Right cardiac atrium (tissue), 5 donors: Measurements from ENCODE around the gene IGSF9. TPM values are rescaled to one million over a fixed set of nuclear protein-coding genes. Genes with fewer than 3 reads are reported as not detected.
A peak's percentile ranks its signal among the peaks of the same experiment; 100 is the strongest.

Source experiments
- ATAC-seq, 2 donors: fragments of 200-7000 bp; cut with Tn5 transposase; one replicate each; pipeline versions ENCODE4 v1.8.0 to v1.9.1; 2020; ENCODE audit warnings: moderate library complexity in 2 of 2, mild to moderate bottlenecking in 1 of 2
- DNase-seq, 3 donors: peaks; one replicate each; pipeline ENCODE4 v3.0.0-alpha.2; 2020
- H3K27ac ChIP-seq: one replicate; pipeline ENCODE4 v1.5.1; 2013; ENCODE audit warnings: mild to moderate bottlenecking, low read length, control low read depth, moderate library complexity
- H3K27me3 ChIP-seq: one replicate; pipeline ENCODE4 v1.6.1; 2013; ENCODE audit not compliant: control insufficient read depth, insufficient read depth
- H3K4me1 ChIP-seq: one replicate; pipeline ENCODE4 v1.6.1; 2013; ENCODE audit warnings: low read length; ENCODE audit not compliant: control insufficient read depth, insufficient read depth
- H3K4me3 ChIP-seq: one replicate; pipeline ENCODE4 v1.5.1; 2013; ENCODE audit warnings: low read length, control low read depth
- H3K9me3 ChIP-seq: one replicate; pipeline ENCODE4 v1.6.1; 2013; ENCODE audit warnings: low read length; ENCODE audit not compliant: control insufficient read depth
- WGBS: extraction: QIAGEN DNeasy Blood & Tissue Kit; methylation state at CpG from one replicate; pipeline ENCODE4 v1.1.7; 2013; 5-methylcytosine and 5-hydroxymethylcytosine counted together
- intact Hi-C, 4 donors: fragments of 100-400 bp; cut with DNase I; formaldehyde crosslinking; loops; one replicate each; pipeline versions ENCODE4 v1.11.0 to v1.14.0; 2022 to 2023
- polyA plus RNA-seq: library from polyadenylated mRNA; stranded (reverse); fragments of 200-250 nt; gene quantifications from one replicate; pipeline ENCODE4 v1.2.3, GENCODE V29; 2013
- total RNA-seq, 4 donors: library from RNA; stranded (reverse); fragmentation: NEBNext Ultra II Directional; extraction: Animal tissue kit (Norgen Biotek cat#: 25700); gene quantifications; one replicate each; pipeline ENCODE4 v1.2.1, GENCODE V29; 2021
- donor health status: healthy with polysubstance abuse.
- donor health status: DM: no; HTN: yes; CAD: no.
- donor health status: DM: no; HTN: no; CAD: no.
- donor health status: DM: no; HTN: yes; CAD: no; lungs with severe emphysema.
- donor health status: DM: yes; HTN: yes; CAD: no.

Gene IGSF9
- total and polyA plus RNA-seq, 5 donors, result 0.17 to 2.7 (median 2.2) TPM

GRCh38 chr1:159891275-159892157, 53.9 kb downstream of the IGSF9 start:
- WGBS, result 50% methylated on average over 7 of the region's 7 CpGs
- no peaks in the 10 kb centered on the region for H3K9me3 ChIP-seq
- DNase-seq, result peak; percentile 84 to 93 (median 92)
- peak; percentile 79 to 88 for ATAC-seq
- H3K27me3 ChIP-seq, result no peaks in the 10 kb centered on the region
- H3K4me1 ChIP-seq, result peaks cover 6% of the 10 kb centered on the region
- H3K4me3 ChIP-seq, result no peak overlapping the region
- intact Hi-C loops, result loop anchor here (2.0 to 5.0 kb wide), 3 partner anchors 93 to 109 kb away; partner anchors contain the start of gene DUSP23 (in 1 of the 4)
- H3K27ac ChIP-seq, result no peak overlapping the region

GRCh38 chr1:159890390-159890789, 55.0 kb downstream of the IGSF9 start:
- Histone ChIP-seq H3K27ac (peak overlapping the region; percentile 82), H3K4me1 (peaks cover 6% of the 10 kb centered on the region), H3K27me3 (no peaks in the 10 kb centered on the region), H3K4me3 (no peak overlapping the region), H3K9me3 (no peaks in the 10 kb centered on the region)
- intact Hi-C loops, result loop anchor here (2.0 to 5.0 kb wide), 3 partner anchors 92 to 108 kb away; partner anchors contain the start of gene DUSP23 (in 1 of the 4)
- ATAC-seq (peak in 1 of 2 donors; percentile 64), DNase-seq (peak in 1 of 3 donors; percentile 43)
- WGBS, result 62% methylated on average over 8 of the region's 8 CpGs

DNA sequence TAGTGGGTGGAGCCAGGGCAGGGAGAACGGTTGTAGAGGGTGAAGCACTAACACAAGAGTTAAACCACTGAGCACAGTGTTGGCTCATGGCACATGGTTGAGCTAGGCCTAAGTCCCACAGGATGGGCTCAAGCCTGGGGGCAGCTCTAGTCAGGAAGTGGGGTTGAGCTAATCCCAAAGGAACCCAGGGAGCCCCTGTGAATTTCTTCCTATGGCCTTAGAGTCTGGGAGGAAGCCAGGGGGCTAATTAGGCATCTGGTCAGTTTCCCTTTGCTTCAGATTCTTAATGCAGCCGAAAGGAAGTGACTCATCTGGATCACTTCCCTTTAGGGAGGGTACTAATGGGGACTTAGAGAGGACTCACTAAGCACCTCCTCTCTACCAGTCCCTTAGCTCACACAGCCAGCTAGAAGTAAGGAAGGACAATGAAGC, 55.6 kb downstream of the IGSF9 start:
- DNase-seq (peak in 2 of 3 donors; percentile 38 to 60), ATAC-seq (peak; percentile 90 to 95)
- Histone ChIP-seq H3K4me1 (peaks cover 6% of the 10 kb centered on the region), H3K4me3 (no peak overlapping the region), H3K27me3 (no peaks in the 10 kb centered on the region), H3K9me3 (no peaks in the 10 kb centered on the region), H3K27ac (peak overlapping the region; percentile 82)
- 29% methylated on average over 2 of the region's 2 CpGs for WGBS
- intact Hi-C loops, result loop anchor here (2.0 to 5.0 kb wide), 3 partner anchors 91 to 108 kb away; partner anchors contain the start of gene DUSP23 (in 1 of the 4)

DNA sequence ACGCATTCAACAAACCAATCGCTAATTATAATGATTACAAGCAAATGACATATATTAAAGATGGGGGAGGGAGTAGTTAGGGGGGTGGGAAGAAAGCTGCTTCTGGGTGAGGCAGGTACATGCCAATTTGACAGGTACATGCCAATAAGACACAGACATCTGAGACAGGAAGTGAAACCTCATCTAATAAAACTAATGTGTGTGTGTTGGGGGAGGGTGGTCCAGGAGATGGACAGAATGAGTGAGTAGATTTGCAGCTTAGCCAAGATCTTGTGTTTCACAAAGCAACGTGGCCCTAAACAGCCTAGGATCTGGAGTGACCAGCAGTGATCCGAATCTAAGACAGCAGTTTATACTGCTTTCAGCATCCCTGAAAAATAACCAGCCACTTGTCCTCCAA, 56.2 kb downstream of the IGSF9 start:
- ATAC-seq (no peak), DNase-seq (no peak)
- peaks cover 6% of the 10 kb centered on the region for H3K4me1 ChIP-seq
- H3K27me3 ChIP-seq, result no peaks in the 10 kb centered on the region
- H3K9me3 ChIP-seq, result no peaks in the 10 kb centered on the region
- intact Hi-C loops, result no loop called here
- 95% methylated on average over 4 of the region's 4 CpGs for WGBS
- H3K27ac ChIP-seq, result peak overlapping the region; percentile 80
- no peak overlapping the region for H3K4me3 ChIP-seq

- no peak for ATAC-seq
- Histone ChIP-seq H3K4me3 (no peak overlapping the region), H3K4me1 (peaks cover under 1% of the 10 kb centered on the region), H3K27me3 (no peaks in the 10 kb centered on the region), H3K9me3 (no peaks in the 10 kb centered on the region), H3K27ac (no peak overlapping the region)
- intact Hi-C loops, result no loop called here
- 83% methylated on average over 8 of the region's 8 CpGs for WGBS
- no peak for DNase-seq
These were observed 61.1 kb downstream of the IGSF9 start for GRCh38 chr1:159884296-159884695.

DNA sequence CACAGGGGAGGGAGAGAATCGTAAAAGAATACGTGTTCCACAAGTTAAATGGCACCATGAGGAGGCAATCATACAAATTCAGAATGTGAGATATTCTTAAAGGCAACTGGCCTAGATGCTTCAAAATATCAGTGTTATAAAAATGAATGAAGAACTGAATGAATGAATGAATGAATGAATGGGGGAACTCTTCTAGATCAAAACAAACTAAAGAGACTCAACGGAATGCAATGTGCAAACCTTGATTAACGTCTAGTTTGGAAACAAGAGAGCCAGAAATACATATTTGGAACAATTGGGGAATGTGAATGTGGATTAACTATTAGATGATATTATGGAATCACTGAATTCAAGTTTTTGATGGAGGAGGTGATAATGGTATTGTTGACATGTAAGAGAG, 62.3 kb downstream of the IGSF9 start:
- 67% methylated on average over 4 of the region's 4 CpGs for WGBS
- Histone ChIP-seq H3K9me3 (no peaks in the 10 kb centered on the region), H3K27me3 (no peaks in the 10 kb centered on the region), H3K4me3 (no peak overlapping the region), H3K27ac (no peak overlapping the region), H3K4me1 (no peaks in the 10 kb centered on the region)
- intact Hi-C loops, result no loop called here
- ATAC-seq, result no peak
- DNase-seq, result no peak

- intact Hi-C loops, result no loop called here
These were observed 62.9 kb downstream of the IGSF9 start for GRCh38 chr1:159882527-159882862.

DNA sequence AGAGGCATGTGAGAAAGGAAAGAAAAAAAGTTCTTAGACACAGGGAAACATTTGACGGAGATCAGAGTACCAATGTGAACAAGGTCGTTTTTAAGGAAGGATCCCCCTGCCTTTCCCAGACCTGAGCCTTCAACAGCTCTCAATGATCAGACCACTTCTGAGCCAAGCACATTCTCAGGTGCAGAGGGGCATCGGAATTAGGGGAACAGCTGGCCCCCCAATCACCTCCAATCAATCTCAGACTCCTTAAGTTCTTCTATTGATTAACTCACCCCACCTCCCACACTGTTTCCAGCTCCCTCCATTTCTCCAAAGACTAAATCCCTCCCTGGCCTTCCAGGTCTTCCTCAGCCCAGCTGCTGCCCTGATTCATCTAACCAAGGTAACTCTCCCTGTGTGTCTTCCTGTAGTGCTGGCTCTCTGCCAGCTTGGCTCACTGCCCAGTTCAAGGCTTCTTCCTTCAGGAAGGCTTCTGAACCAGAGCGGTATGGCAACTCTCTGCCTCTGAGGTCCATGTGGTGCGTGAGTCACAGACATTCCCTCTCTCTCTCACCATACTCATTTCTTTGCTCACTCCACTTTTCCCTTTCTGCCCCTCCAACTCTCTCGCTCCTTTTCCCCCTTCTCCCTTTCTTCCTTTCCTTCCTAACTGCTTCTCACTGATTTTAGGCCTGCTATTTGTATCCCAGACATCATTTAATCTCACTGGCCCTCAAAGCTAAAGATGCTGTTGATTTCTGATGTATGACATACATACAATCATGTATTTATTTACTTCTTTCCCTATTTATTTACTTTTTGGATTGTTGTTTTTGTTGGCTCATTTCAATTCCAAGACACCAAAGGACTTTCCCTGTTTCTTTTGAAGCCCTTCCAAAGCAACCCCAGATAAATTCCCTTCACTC, 63.5 kb downstream of the IGSF9 start:
- DNase-seq (peak; percentile 71 to 88 (median 76)), ATAC-seq (peak; percentile 61 to 71)
- Histone ChIP-seq H3K4me1 (no peaks in the 10 kb centered on the region), H3K4me3 (no peak overlapping the region), H3K27ac (no peak overlapping the region), H3K9me3 (no peaks in the 10 kb centered on the region), H3K27me3 (no peaks in the 10 kb centered on the region)
- intact Hi-C loops, result no loop called here
- WGBS, result 66% methylated on average over 6 of the region's 6 CpGs

More at GRCh38 chr1:159882527-159882862, 62.9 kb downstream of the IGSF9 start:
- H3K4me3 ChIP-seq, result no peak overlapping the region
- no peaks in the 10 kb centered on the region for H3K27me3 ChIP-seq
- H3K27ac ChIP-seq, result no peak overlapping the region
- DNase-seq (no peak), ATAC-seq (peak in 1 of 2 donors; percentile 63)
- WGBS, result 83% methylated on average over 2 of the region's 2 CpGs
- H3K9me3 ChIP-seq, result no peaks in the 10 kb centered on the region
- H3K4me1 ChIP-seq, result no peaks in the 10 kb centered on the region

DNA sequence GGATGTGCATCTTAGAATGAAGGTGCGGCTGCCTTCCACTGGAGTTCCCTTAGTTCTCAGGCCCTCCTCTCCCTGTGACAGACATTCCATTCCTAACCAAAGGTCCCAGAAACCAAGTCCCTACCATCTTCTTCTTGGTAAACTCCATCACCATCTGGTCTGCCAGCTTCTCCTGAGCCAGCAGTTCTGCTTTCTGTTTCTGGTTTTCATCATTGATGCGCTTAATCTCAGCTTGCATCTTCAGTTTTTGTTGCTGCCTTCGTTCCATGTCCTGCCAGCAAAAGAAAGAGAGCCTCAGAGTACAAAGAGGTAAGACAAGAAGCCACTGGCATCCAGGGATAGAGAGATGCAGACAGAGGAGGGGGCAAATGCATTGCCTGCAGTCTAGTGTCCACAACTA, 65.0 kb downstream of the IGSF9 start:
- no peak for DNase-seq
- H3K27me3 ChIP-seq, result no peaks in the 10 kb centered on the region
- WGBS, result 91% methylated on average over 3 of the region's 3 CpGs
- no peaks in the 10 kb centered on the region for H3K9me3 ChIP-seq
- no peak overlapping the region for H3K27ac ChIP-seq
- no peak overlapping the region for H3K4me3 ChIP-seq
- intact Hi-C loops, result no loop called here
- ATAC-seq, result no peak
- H3K4me1 ChIP-seq, result no peaks in the 10 kb centered on the region

GRCh38 chr1:159879977-159880376, 65.4 kb downstream of the IGSF9 start:
- H3K4me1 ChIP-seq, result no peaks in the 10 kb centered on the region
- no peaks in the 10 kb centered on the region for H3K27me3 ChIP-seq
- no peak for DNase-seq
- ATAC-seq, result no peak
- H3K4me3 ChIP-seq, result no peak overlapping the region
- 84% methylated on average over 4 of the region's 4 CpGs for WGBS
- intact Hi-C loops, result no loop called here
- H3K9me3 ChIP-seq, result no peaks in the 10 kb centered on the region
- H3K27ac ChIP-seq, result no peak overlapping the region

DNA sequence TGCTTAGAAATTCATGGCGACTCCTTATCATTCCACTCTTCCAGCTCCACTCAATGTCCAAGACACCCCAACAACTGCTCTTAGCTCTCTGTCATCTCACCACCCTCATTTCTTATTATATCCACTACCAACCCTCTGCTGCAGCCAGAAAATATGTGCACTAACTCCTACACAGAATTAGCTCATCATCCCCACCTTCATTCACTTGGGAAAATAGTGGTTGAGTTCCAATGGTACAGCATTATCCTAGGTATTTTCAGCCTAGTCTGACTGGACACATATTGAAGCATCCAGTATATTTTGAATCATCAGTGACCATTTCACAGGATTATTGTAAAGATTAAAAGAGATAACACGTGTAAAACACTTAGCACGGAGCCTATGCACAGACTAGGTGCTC, 66.3 kb downstream of the IGSF9 start:
- Histone ChIP-seq H3K4me3 (no peak overlapping the region), H3K4me1 (no peaks in the 10 kb centered on the region), H3K9me3 (no peaks in the 10 kb centered on the region), H3K27ac (no peak overlapping the region), H3K27me3 (no peaks in the 10 kb centered on the region)
- DNase-seq (no peak), ATAC-seq (no peak)
- intact Hi-C loops, result no loop called here
- WGBS, result 77% methylated on average over 3 of the region's 3 CpGs
